SU-DHL-6 (cell line): ENCODE results near the gene CANX.

ENCODE experiments used
- CTCF ChIP-seq: fragments of 200-600 bp; sonication (generic); IDR thresholded peaks from one replicate; pipeline ENCODE4 v1.5.1; 2017; ENCODE audit warnings: antibody characterized with exemption, mild to moderate bottlenecking, low read length, moderate library complexity; ENCODE audit not compliant: insufficient read depth, poor library complexity, severe bottlenecking
- EZH2phosphoT487 ChIP-seq: fragments of 200-600 bp; sonication (generic), shearing (Covaris generic); conservative IDR thresholded peaks from 2 replicates; pipeline ENCODE4 v1.6.1; 2018; ENCODE audit warnings: mild to moderate bottlenecking, antibody characterized with exemption, low read length, moderate library complexity, mixed read lengths

GRCh38 chr5:179729303-179729702 lies 30.5 kb downstream of the CANX start:
- TF ChIP-seq CTCF (no peak), EZH2phosphoT487 (no peak)
